ENCODE measurements around the gene EIF4G1. TPM values are rescaled to one million over a fixed set of nuclear protein-coding genes. Genes with fewer than 3 reads are reported as not detected.

EIF4G1 gene
- total RNA-seq, 4 donors from 2014 or later, result 382 to 463 (median 418) TPM

GRCh38 chr3:184348057-184348382 is 33.6 kb downstream of the EIF4G1 start:
- Histone ChIP-seq H3K27ac (no peak overlapping the region), H3K27me3 (no peaks in the 10 kb centered on the region), H3K36me3 (peaks cover 18% of the 10 kb centered on the region), H3K4me3 (no peak overlapping the region), H3K9me3 (no peaks in the 10 kb centered on the region), H3K4me1 (peaks cover 32% of the 10 kb centered on the region)
- TF ChIP-seq POLR2A (IDR thresholded peaks at IDR 0.05) (no peak), POLR2AphosphoS5 (IDR thresholded peaks at IDR 0.05) (no peak), EP300 (IDR thresholded peaks at IDR 0.05) (no peak)
- TF ChIP-seq, protein P1, sequence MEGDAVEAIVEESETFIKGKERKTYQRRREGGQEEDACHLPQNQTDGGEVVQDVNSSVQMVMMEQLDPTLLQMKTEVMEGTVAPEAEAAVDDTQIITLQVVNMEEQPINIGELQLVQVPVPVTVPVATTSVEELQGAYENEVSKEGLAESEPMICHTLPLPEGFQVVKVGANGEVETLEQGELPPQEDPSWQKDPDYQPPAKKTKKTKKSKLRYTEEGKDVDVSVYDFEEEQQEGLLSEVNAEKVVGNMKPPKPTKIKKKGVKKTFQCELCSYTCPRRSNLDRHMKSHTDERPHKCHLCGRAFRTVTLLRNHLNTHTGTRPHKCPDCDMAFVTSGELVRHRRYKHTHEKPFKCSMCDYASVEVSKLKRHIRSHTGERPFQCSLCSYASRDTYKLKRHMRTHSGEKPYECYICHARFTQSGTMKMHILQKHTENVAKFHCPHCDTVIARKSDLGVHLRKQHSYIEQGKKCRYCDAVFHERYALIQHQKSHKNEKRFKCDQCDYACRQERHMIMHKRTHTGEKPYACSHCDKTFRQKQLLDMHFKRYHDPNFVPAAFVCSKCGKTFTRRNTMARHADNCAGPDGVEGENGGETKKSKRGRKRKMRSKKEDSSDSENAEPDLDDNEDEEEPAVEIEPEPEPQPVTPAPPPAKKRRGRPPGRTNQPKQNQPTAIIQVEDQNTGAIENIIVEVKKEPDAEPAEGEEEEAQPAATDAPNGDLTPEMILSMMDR (IDR thresholded peaks at IDR 0.05), result no peak
- WGBS, result 84% methylated on average over 4 of the region's 4 CpGs
- DNase-seq (ENCODE audit: low spot score in 2 of 2), result no peak

DNA sequence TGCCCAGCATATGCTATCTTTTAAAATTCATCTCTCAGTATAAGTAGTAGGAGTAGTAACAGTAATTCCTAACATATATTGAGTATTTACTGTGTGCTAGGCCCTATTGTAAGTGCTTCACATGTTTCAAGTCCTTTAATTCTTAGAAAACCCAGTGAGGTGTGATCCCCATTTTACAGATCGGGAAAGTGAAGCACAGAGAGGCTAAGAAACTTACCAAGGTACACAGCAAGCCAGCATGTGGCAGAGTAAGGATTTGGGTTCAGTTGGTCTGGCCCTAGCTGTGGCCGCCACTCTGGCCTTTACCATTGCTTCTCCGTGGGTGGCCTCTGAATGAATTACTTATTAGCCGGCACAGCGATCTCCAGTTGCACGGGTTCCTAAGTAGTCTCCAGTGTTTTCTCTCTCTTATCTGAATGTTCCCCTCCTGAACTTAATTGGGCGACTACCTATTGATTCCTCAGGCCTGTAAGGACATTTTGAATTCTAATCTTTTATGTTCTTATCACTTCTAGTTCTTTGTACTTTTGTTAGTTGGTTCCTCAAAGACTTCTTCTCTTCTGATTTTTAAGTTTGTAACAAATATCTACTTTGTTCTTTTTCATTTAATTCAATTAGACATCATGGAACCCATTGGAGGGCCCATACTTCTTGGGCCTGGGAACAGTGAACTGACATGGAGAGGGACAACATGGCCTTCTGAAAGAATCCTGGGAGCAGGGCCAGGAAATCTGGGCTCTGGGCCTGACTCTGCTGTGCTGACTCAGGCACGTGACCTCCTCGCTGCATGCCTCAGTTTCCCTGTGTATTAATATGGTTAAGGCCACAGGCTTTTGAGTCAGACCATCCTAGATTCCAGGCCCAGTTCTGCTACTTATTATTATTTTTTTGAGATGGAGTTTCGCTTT is 35.4 kb downstream of the EIF4G1 start:
- 89% methylated on average over 10 of the region's 10 CpGs for WGBS
- TF ChIP-seq EP300 (IDR thresholded peaks at IDR 0.05), result no peak
- no peak for TF ChIP-seq POLR2A (IDR thresholded peaks at IDR 0.05)
- no peak for TF ChIP-seq POLR2AphosphoS5 (IDR thresholded peaks at IDR 0.05)
- TF ChIP-seq, protein P1 (IDR thresholded peaks at IDR 0.05), result no peak

GRCh38 chr3:184350618-184351017 is 36.2 kb downstream of the EIF4G1 start:
- Histone ChIP-seq H3K4me1 (peaks cover 24% of the 10 kb centered on the region), H3K4me3 (no peak overlapping the region), H3K36me3 (peaks cover 3% of the 10 kb centered on the region), H3K27ac (no peak overlapping the region), H3K9me3 (no peaks in the 10 kb centered on the region), H3K27me3 (no peaks in the 10 kb centered on the region)
- no peak for TF ChIP-seq POLR2A (IDR thresholded peaks at IDR 0.05)
- TF ChIP-seq EP300 (IDR thresholded peaks at IDR 0.05), result no peak
- no peak for TF ChIP-seq POLR2AphosphoS5 (IDR thresholded peaks at IDR 0.05)
- TF ChIP-seq, protein P1 (IDR thresholded peaks at IDR 0.05), result no peak
- 95% methylated on average over 6 of the region's 6 CpGs for WGBS
- no peak for DNase-seq (ENCODE audit: low spot score in 2 of 2)

More for the DNA sequence above, 35.4 kb downstream of the EIF4G1 start:
- H3K4me1 ChIP-seq, result peaks cover 32% of the 10 kb centered on the region
- H3K27me3 ChIP-seq, result no peaks in the 10 kb centered on the region
- peaks cover 2% of the 10 kb centered on the region for H3K36me3 ChIP-seq
- no peak overlapping the region for H3K4me3 ChIP-seq
- no peak for DNase-seq (ENCODE audit: low spot score in 2 of 2)
- no peaks in the 10 kb centered on the region for H3K9me3 ChIP-seq
- H3K27ac ChIP-seq, result no peak overlapping the region

GRCh38 chr3:184351511-184352148 is 37.2 kb downstream of the EIF4G1 start:
- Histone ChIP-seq H3K27ac (no peak overlapping the region), H3K9me3 (no peaks in the 10 kb centered on the region), H3K36me3 (peaks cover 3% of the 10 kb centered on the region), H3K4me1 (peaks cover 15% of the 10 kb centered on the region), H3K4me3 (no peak overlapping the region), H3K27me3 (no peaks in the 10 kb centered on the region)
- TF ChIP-seq POLR2A (IDR thresholded peaks at IDR 0.05) (no peak), EP300 (IDR thresholded peaks at IDR 0.05) (no peak)
- TF ChIP-seq, protein P1 (IDR thresholded peaks at IDR 0.05), result no peak
- 55% methylated on average over 9 of the region's 9 CpGs for WGBS
- DNase-seq (ENCODE audit: low spot score in 2 of 2), result no peak

DNA sequence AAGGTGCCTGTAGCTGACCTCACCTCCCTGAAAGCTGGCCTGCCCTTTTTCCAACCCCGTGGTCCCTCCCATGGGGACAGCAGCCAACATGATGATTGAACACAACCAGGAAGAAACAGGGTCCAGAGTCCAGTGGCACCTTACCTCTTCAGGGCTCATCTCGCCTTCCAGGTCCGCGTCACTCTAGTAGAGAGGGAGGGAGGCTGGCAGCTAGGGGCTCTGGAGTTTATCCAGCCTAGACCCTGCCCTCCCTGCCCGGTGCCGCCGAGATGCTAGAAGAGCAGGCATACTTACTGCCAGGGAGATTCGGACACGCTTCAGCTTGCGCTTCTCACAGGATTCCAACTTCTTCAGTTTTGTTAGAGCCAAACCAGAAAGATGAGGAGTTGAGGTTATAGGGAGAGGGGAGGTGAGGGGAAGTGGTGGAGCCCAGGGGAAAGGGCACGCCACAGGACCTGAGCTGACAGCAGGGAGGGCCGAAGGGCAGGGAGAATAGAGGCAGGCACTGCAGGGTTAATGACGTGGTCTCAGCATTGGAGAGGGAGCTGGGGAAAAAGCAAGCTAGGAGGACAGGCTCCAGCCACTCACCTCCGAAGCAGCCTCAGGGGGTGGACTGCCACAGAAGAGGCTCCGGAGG is 37.9 kb downstream of the EIF4G1 start:
- WGBS, result 61% methylated on average over 14 of the region's 15 CpGs
- TF ChIP-seq, protein P1 (IDR thresholded peaks at IDR 0.05), result no peak
- TF ChIP-seq POLR2A (IDR thresholded peaks at IDR 0.05) (no peak), EP300 (IDR thresholded peaks at IDR 0.05) (no peak)
- Histone ChIP-seq H3K27ac (no peak overlapping the region), H3K36me3 (peaks cover 6% of the 10 kb centered on the region), H3K27me3 (no peaks in the 10 kb centered on the region), H3K9me3 (no peaks in the 10 kb centered on the region), H3K4me3 (no peak overlapping the region), H3K4me1 (peaks cover 15% of the 10 kb centered on the region)
- DNase-seq (ENCODE audit: low spot score in 2 of 2), result no peak

All from suprapubic skin (tissue), 4 donors.